ENCODE results near the gene ARHGAP26. TPM values are rescaled to one million over a fixed set of nuclear protein-coding genes. Genes with fewer than 3 reads are reported as not detected.

The ARHGAP26 gene
- total RNA-seq, 2 donors from 2014 or later, result 27.5 to 80.7 TPM

- ATAC-seq (ENCODE audit: insufficient number of reproducible peaks, low FRiP score, low read depth), result no peak
- no peak overlapping the region for H3K27ac ChIP-seq
- no peak overlapping the region for H3K4me3 ChIP-seq
These were observed 102.0 kb downstream of the ARHGAP26 start for GRCh38 chr5:142872217-142872616.

GRCh38 chr5:142872795-142873194, 102.6 kb downstream of the ARHGAP26 start:
- no peak overlapping the region for H3K4me3 ChIP-seq
- no peaks in the 10 kb centered on the region for H3K27me3 ChIP-seq (replicated peaks; ENCODE audit: insufficient read depth)
- no peaks in the 10 kb centered on the region for H3K9me3 ChIP-seq
- no peak overlapping the region for H3K27ac ChIP-seq
- no peaks in the 10 kb centered on the region for H3K36me3 ChIP-seq
- peaks cover 18 to 55% of the 10 kb centered on the region in 2 donors for H3K4me1 ChIP-seq (ENCODE audit: control insufficient read depth in 1 of 2, low read depth in 2 of 2)
- TF ChIP-seq CTCF (IDR thresholded peaks at IDR 0.05), result no peak
- DNase-seq (ENCODE audit: low spot score), result no peak
- no peak for ATAC-seq (ENCODE audit: insufficient number of reproducible peaks, low FRiP score, low read depth)

More at GRCh38 chr5:142872217-142872616, 102.0 kb downstream of the ARHGAP26 start:
- no peaks in the 10 kb centered on the region for H3K9me3 ChIP-seq
- H3K4me1 ChIP-seq (ENCODE audit: control insufficient read depth in 1 of 2, low read depth in 2 of 2), result peaks cover 18 to 61% of the 10 kb centered on the region in 2 donors
- no peaks in the 10 kb centered on the region for H3K27me3 ChIP-seq (replicated peaks; ENCODE audit: insufficient read depth)
- H3K36me3 ChIP-seq, result no peaks in the 10 kb centered on the region
- no peak for TF ChIP-seq CTCF (IDR thresholded peaks at IDR 0.05)
- no peak for DNase-seq (ENCODE audit: low spot score)

- H3K36me3 ChIP-seq, result no peaks in the 10 kb centered on the region
- ATAC-seq (ENCODE audit: insufficient number of reproducible peaks, low FRiP score, low read depth) (no peak), DNase-seq (ENCODE audit: low spot score) (no peak)
- H3K4me1 ChIP-seq (ENCODE audit: control insufficient read depth in 1 of 2, low read depth in 2 of 2), result peaks cover 18 to 50% of the 10 kb centered on the region in 2 donors
- peak overlapping the region in 1 of 2 donors; percentile 51 for H3K27ac ChIP-seq
- no peak overlapping the region for H3K4me3 ChIP-seq
- no peak for TF ChIP-seq CTCF (IDR thresholded peaks at IDR 0.05)
- H3K27me3 ChIP-seq (replicated peaks; ENCODE audit: insufficient read depth), result no peaks in the 10 kb centered on the region
- no peaks in the 10 kb centered on the region for H3K9me3 ChIP-seq
These were observed 103.7 kb downstream of the ARHGAP26 start for GRCh38 chr5:142873831-142874230.

GRCh38 chr5:142874540-142874939, 104.4 kb downstream of the ARHGAP26 start:
- ATAC-seq (ENCODE audit: insufficient number of reproducible peaks, low FRiP score, low read depth) (peak; percentile 79), DNase-seq (ENCODE audit: low spot score) (peak; percentile 76)
- peak overlapping the region; percentile 43 to 51 for H3K27ac ChIP-seq
- no peaks in the 10 kb centered on the region for H3K9me3 ChIP-seq
- no peak overlapping the region for H3K4me3 ChIP-seq
- H3K36me3 ChIP-seq, result no peaks in the 10 kb centered on the region
- peaks cover 18 to 48% of the 10 kb centered on the region in 2 donors for H3K4me1 ChIP-seq (ENCODE audit: control insufficient read depth in 1 of 2, low read depth in 2 of 2)
- no peak for TF ChIP-seq CTCF (IDR thresholded peaks at IDR 0.05)
- no peaks in the 10 kb centered on the region for H3K27me3 ChIP-seq (replicated peaks; ENCODE audit: insufficient read depth)

GRCh38 chr5:142875936-142876335, 105.8 kb downstream of the ARHGAP26 start:
- no peaks in the 10 kb centered on the region for H3K27me3 ChIP-seq (replicated peaks; ENCODE audit: insufficient read depth)
- H3K27ac ChIP-seq, result no peak overlapping the region
- TF ChIP-seq CTCF (IDR thresholded peaks at IDR 0.05), result no peak
- H3K9me3 ChIP-seq, result no peaks in the 10 kb centered on the region
- DNase-seq (ENCODE audit: low spot score) (no peak), ATAC-seq (ENCODE audit: insufficient number of reproducible peaks, low FRiP score, low read depth) (no peak)
- H3K4me3 ChIP-seq, result no peak overlapping the region
- H3K36me3 ChIP-seq, result no peaks in the 10 kb centered on the region
- H3K4me1 ChIP-seq (ENCODE audit: control insufficient read depth in 1 of 2, low read depth in 2 of 2), result peaks cover 13 to 44% of the 10 kb centered on the region in 2 donors

Data from thoracic aorta (tissue), 2 donors.